Sigmoid colon (tissue), 7 donors: ENCODE data around the gene ZNF99. TPM values are rescaled to one million over a fixed set of nuclear protein-coding genes. Genes with fewer than 3 reads are reported as not detected.
A peak's percentile ranks its signal among the peaks of the same experiment; 100 is the strongest.

Experiments used
- DNase-seq: peaks from one replicate; pipeline ENCODE4 v3.0.0-alpha.2; 2019
- H3K27ac ChIP-seq, 4 donors: fragments of 200-600 bp; sonication (generic); one replicate each; pipeline ENCODE4 v1.5.1; 2016 to 2019; ENCODE audit warnings: mild to moderate bottlenecking in 1 of 4
- H3K27me3 ChIP-seq, 3 donors: fragments of 200-600 bp; sonication (generic); one replicate each; pipeline ENCODE4 v1.5.1; 2019; ENCODE audit warnings: mild to moderate bottlenecking in 1 of 3
- H3K36me3 ChIP-seq, 4 donors: fragments of 200-600 bp; sonication (generic); one replicate each; pipeline ENCODE4 v1.5.1; 2016 to 2019
- H3K4me1 ChIP-seq, 4 donors: fragments of 200-600 bp; sonication (generic); one replicate each; pipeline ENCODE4 v1.5.1; 2017 to 2019
- H3K4me3 ChIP-seq, 4 donors: fragments of 200-600 bp; sonication (generic); one replicate each; pipeline ENCODE4 v1.5.1; 2017 to 2019; ENCODE audit warnings: mild to moderate bottlenecking in 2 of 4, moderate library complexity in 1 of 4
- H3K9me3 ChIP-seq, 4 donors: fragments of 200-600 bp in 3 of 4; sonication (generic) in 3 of 4; one replicate each; pipeline versions ENCODE4 v1.5.1 to v1.6.1; 2013 to 2019
- CTCF ChIP-seq, 4 experiments: fragments of 450-650 bp in 3 of 4; fragments of 200-600 bp in 1 of 4; IDR thresholded peaks; one replicate each; pipeline ENCODE4 v1.5.1; 2016 to 2019; ENCODE audit warnings: antibody characterized with exemption in 4 of 4, mild to moderate bottlenecking in 3 of 4, moderate library complexity in 2 of 4
- EP300 ChIP-seq, 4 donors: sonication (generic); formaldehyde crosslinking; IDR thresholded peaks; one replicate each; pipeline ENCODE4 v1.6.1; 2017; ENCODE audit warnings: antibody characterized with exemption in 4 of 4
- POLR2A ChIP-seq, 2 donors: fragments of 450-650 bp; IDR thresholded peaks; one replicate each; pipeline ENCODE4 v1.6.1; 2016; ENCODE audit warnings: antibody characterized with exemption in 2 of 2, mild to moderate bottlenecking in 2 of 2, moderate library complexity in 2 of 2
- POLR2AphosphoS5 ChIP-seq, 4 donors: sonication (generic); formaldehyde crosslinking; IDR thresholded peaks; one replicate each; pipeline ENCODE4 v1.6.1; 2017; ENCODE audit warnings: antibody characterized with exemption in 4 of 4
- WGBS, 2 donors: extraction: QIAGEN DNeasy Blood & Tissue Kit; methylation state at CpG; one replicate each; pipeline ENCODE4 v1.1.7; 2013; 5-methylcytosine and 5-hydroxymethylcytosine counted together
- intact Hi-C: fragments of 100-400 bp; cut with DNase I; formaldehyde crosslinking; loops from one replicate; pipeline ENCODE4 v1.15.1; 2023
- polyA plus RNA-seq, 3 donors: library from polyadenylated mRNA; stranded (reverse); fragments of 200-250 nt; gene quantifications; one replicate each; pipeline ENCODE4 v1.2.3, GENCODE V29; 2013
- total RNA-seq, 4 donors: library from RNA; depleted of rRNA; stranded (reverse); fragments of >200 nt; gene quantifications; one replicate each; pipeline ENCODE4 v1.1.0, GENCODE V29; 2016
- donor health status: healthy with polysubstance abuse.
- donor health status: Bipolar disorder and iron deficiency.
- donor health status: healthy.

Gene ZNF99
- 1 to 10 TPM in 1 of 4 donors, under 1 TPM in 3; under 0.01 to 1.1 (median 0.07) TPM for total RNA-seq
- polyA plus RNA-seq: under 1 TPM in 1 of 3 donors, not detected in 2; 0.01 TPM

DNA sequence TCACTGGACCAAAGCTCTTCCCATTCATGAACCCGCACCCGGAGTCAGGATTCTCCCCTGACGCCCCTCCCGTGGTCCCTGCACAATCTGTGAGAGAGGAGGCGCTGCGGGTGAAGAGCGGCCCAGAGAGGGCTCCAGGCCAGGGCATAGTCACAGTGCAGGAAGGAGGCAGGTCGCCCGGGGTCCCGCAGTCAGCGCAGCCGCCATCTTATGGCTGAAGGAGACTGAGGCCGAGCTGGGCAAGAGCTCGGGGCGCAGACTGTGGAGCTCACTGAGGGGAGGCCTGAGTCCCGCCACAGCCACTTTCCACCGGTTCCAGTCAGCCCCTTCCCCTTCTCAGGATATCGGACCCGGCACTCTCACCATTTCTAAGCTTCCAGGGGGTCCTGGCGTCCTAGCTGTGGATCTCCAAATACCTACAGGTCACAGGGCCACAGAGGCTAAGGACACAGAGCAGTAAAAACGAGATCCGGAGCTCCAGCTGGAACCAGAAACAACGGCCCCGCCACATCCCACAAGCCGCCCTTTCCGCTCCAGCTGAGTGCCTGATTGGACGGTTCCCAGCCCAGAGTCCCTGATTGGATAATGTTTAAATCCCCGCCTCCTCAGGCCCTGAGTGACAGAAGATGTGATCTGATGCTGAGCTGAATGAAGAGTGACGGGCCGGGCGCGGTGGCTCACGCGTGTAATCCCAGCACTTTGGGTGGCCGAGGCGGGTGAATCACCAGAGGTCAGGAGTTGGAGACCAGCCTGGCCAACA lies at the start of gene ZNF99:
Gene ZNF99, minus strand, starts transcription at position 501 of the 760 bp plus-strand sequence. Its CDS starts 135 bp downstream, at position 366.
- peaks cover 0 to 15% (median 0%) of the 10 kb centered on the region in 4 donors for H3K9me3 ChIP-seq
- H3K4me1 ChIP-seq: no peaks in the 10 kb centered on the region
- no peaks in the 10 kb centered on the region for H3K36me3 ChIP-seq
- peak within 1 kb of the TSS in 1 of 4 donors; percentile 45 for H3K27ac ChIP-seq
- peak; percentile 67 for DNase-seq
- H3K4me3 ChIP-seq: peak within 1 kb of the TSS in 3 of 4 donors; percentile 34 to 56 (median 42)
- H3K27me3 ChIP-seq: peaks cover 0 to 11% (median 0%) of the 10 kb centered on the region in 3 donors
- 6 to 43% methylated on average over 36 of the region's 36 CpGs for WGBS, 2 donors
- intact Hi-C loops: no loop called here
- TF ChIP-seq EP300 (IDR thresholded peaks at IDR 0.05): no peak
- TF ChIP-seq POLR2AphosphoS5 (IDR thresholded peaks at IDR 0.05): no peak
- TF ChIP-seq CTCF (IDR thresholded peaks at IDR 0.05): no peak
- TF ChIP-seq POLR2A (IDR thresholded peaks at IDR 0.05): no peak

DNA sequence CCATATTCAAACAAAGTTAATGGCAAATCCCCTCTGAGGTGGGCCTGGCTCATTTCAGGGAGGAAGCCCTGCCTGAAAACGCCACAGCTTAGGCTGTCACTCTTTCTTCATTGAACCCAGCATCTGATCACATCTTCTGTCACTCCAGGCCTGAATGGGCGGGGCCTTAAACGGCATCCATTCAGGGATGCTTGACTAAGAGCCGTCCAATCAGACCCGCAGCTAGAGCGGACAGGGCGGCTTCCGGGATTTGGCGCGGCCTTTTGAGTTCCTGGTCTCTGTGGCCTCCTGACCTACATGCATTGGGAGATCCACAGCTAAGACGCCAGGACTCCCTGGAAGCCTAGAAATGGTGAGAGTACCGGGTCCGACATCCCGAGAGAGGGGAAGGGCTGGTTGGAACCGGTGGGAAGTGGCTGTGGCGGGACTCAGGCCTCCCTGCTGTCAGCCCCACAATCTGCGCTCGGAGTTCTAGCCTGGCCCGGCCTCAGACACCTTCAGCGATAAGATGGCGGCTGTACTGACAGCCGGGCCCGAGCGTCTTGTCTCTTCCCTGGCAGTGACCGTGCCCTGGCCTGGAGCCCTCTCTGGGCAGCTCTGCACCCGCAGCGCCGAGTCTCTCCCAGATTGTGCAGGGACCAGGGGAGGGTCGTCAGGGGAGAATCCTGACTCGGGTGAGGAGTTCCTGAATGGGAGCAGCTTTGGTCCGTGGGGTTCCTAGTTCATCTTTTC lies 48.2 kb upstream of the ZNF99 start, which contains the start of gene ZNF723:
Gene ZNF723, plus strand, starts transcription at position 261 of the 732 bp plus-strand sequence. Its CDS starts 89 bp downstream, at position 350.
- Histone ChIP-seq H3K27me3 (no peaks in the 10 kb centered on the region), H3K4me3 (no peak within 1 kb of the TSS), H3K9me3 (peaks cover 0 to 11% (median 3%) of the 10 kb centered on the region in 4 donors), H3K36me3 (no peaks in the 10 kb centered on the region), H3K27ac (no peak within 1 kb of the TSS), H3K4me1 (no peaks in the 10 kb centered on the region)
- DNase-seq: no peak
- TF ChIP-seq CTCF (IDR thresholded peaks at IDR 0.05) (no peak), POLR2AphosphoS5 (IDR thresholded peaks at IDR 0.05) (no peak), EP300 (IDR thresholded peaks at IDR 0.05) (no peak), POLR2A (IDR thresholded peaks at IDR 0.05) (no peak)
- intact Hi-C loops: no loop called here
- WGBS, 2 donors: 15 to 43% methylated on average over 31 of the region's 31 CpGs

GRCh38 chr19:22831211-22831610 lies 47.3 kb upstream of the ZNF99 start:
- peaks cover 0 to 6% (median 3%) of the 10 kb centered on the region in 4 donors for H3K9me3 ChIP-seq

DNA sequence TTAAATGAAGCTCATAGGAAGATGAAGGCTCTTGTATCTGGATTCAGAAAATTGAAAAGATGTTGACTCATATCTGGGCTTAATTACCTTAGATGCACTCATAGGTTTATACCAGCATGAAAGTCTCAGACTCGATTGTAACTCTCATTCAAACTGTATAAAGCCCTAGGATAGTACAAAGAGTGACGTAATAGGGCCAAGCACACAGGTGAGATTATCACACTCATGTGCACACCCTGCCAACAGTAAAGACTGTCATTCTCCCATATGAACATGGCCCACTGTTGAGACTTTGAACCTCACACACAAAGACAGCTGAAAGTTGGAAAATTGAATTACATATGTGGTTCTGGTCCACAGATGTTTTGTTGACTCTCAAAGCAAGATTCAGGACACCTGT lies 30.2 kb upstream of the ZNF99 start:
- no peaks in the 10 kb centered on the region for H3K4me1 ChIP-seq
- H3K36me3 ChIP-seq: no peaks in the 10 kb centered on the region
- TF ChIP-seq POLR2A (IDR thresholded peaks at IDR 0.05) (no peak), CTCF (IDR thresholded peaks at IDR 0.05) (no peak), EP300 (IDR thresholded peaks at IDR 0.05) (no peak), POLR2AphosphoS5 (IDR thresholded peaks at IDR 0.05) (no peak)
- intact Hi-C loops: no loop called here
- peaks cover 0 to under 1% (median 0%) of the 10 kb centered on the region in 3 donors for H3K27me3 ChIP-seq
- H3K9me3 ChIP-seq: peaks cover 0 to 17% (median 0%) of the 10 kb centered on the region in 4 donors
- H3K4me3 ChIP-seq: no peak overlapping the region
- H3K27ac ChIP-seq: no peak overlapping the region
- no peak for DNase-seq
- 81 to 85% methylated on average over 2 of the region's 2 CpGs for WGBS, 2 donors

More at GRCh38 chr19:22831211-22831610, 47.3 kb upstream of the ZNF99 start:
- intact Hi-C loops: no loop called here
- H3K36me3 ChIP-seq: no peaks in the 10 kb centered on the region
- DNase-seq: no peak
- no peaks in the 10 kb centered on the region for H3K4me1 ChIP-seq
- H3K27me3 ChIP-seq: no peaks in the 10 kb centered on the region
- no peak overlapping the region for H3K4me3 ChIP-seq
- WGBS, 2 donors: 95% methylated on average over 11 of the region's 11 CpGs
- TF ChIP-seq POLR2AphosphoS5 (IDR thresholded peaks at IDR 0.05): no peak
- no peak for TF ChIP-seq POLR2A (IDR thresholded peaks at IDR 0.05)
- no peak for TF ChIP-seq EP300 (IDR thresholded peaks at IDR 0.05)
- no peak for TF ChIP-seq CTCF (IDR thresholded peaks at IDR 0.05)
- no peak overlapping the region for H3K27ac ChIP-seq
